HEK293 (cell line): ENCODE measurements around the gene WDR7.

Experiments
- SP3 ChIP-seq: fragments of 450-650 bp; formaldehyde crosslinking; IDR thresholded peaks from 2 replicates; pipeline ENCODE4 v1.5.1; 2016; ENCODE audit warnings: missing biosample characterization, missing genetic modification characterization
- TF ChIP-seq, protein P1 (sequence below): sonication (generic); formaldehyde crosslinking; IDR thresholded peaks from 2 replicates; pipeline ENCODE4 v1.8.1; 2022; ENCODE audit warnings: mild to moderate bottlenecking, moderate library complexity, missing genetic modification reagents

- TF ChIP-seq SP3: no peak
- TF ChIP-seq, protein P1, sequence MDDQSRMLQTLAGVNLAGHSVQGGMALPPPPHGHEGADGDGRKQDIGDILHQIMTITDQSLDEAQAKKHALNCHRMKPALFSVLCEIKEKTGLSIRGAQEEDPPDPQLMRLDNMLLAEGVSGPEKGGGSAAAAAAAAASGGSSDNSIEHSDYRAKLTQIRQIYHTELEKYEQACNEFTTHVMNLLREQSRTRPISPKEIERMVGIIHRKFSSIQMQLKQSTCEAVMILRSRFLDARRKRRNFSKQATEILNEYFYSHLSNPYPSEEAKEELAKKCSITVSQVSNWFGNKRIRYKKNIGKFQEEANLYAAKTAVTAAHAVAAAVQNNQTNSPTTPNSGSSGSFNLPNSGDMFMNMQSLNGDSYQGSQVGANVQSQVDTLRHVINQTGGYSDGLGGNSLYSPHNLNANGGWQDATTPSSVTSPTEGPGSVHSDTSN (CRISPR knock-in tag): no peak
These were observed 33.1 kb downstream of the WDR7 start for GRCh38 chr18:56684277-56684676.
